HepG2 (cell line): ENCODE data around the gene PRR22. TPM values are rescaled to one million over a fixed set of nuclear protein-coding genes. Genes with fewer than 3 reads are reported as not detected.

Experiments
- ARNT2 ChIP-seq: sonication (generic); formaldehyde crosslinking; IDR thresholded peaks from 2 replicates; pipeline ENCODE4 v1.8.0; 2022; ENCODE audit warnings: mild to moderate bottlenecking, low read depth, missing genetic modification reagents, moderate library complexity
- DRAP1 ChIP-seq: IDR thresholded peaks from 2 replicates; pipeline ENCODE4 v1.6.1; 2016; ENCODE audit warnings: missing genetic modification reagents, missing compliant biosample characterization
- E2F5 ChIP-seq: sonication (generic); formaldehyde crosslinking; conservative IDR thresholded peaks from 2 replicates; pipeline ENCODE4 v1.4.0; 2020; ENCODE audit warnings: missing genetic modification reagents
- GATAD1 ChIP-seq: IDR thresholded peaks from 2 replicates; pipeline ENCODE4 v1.6.1; 2016; ENCODE audit warnings: missing genetic modification reagents, missing compliant biosample characterization
- HCFC1 ChIP-seq: fragments of 150-350 bp; IDR thresholded peaks from 2 replicates; pipeline ENCODE4 v1.6.1; 2014; ENCODE audit warnings: low read depth, low read length
- HOXA5 ChIP-seq: sonication (generic); formaldehyde crosslinking; IDR thresholded peaks from 2 replicates; pipeline ENCODE4 v1.4.0; 2020; ENCODE audit warnings: missing genetic modification reagents
- IKZF4 ChIP-seq: sonication (generic); formaldehyde crosslinking; IDR thresholded peaks from 2 replicates; pipeline ENCODE4 v1.5.1; 2020; ENCODE audit warnings: borderline replicate concordance, mild to moderate bottlenecking, low read depth, missing genetic modification reagents; ENCODE audit errors: not compliant biosample characterization
- JDP2 ChIP-seq: sonication (generic); formaldehyde crosslinking; IDR thresholded peaks from 2 replicates; pipeline ENCODE4 v1.8.1; 2022; ENCODE audit warnings: missing genetic modification reagents, borderline replicate concordance
- KDM5B ChIP-seq: sonication (generic); formaldehyde crosslinking; IDR thresholded peaks from 2 replicates; pipeline ENCODE4 v1.4.0; 2020; ENCODE audit warnings: missing genetic modification reagents, mild to moderate bottlenecking, borderline replicate concordance
- KLF6 ChIP-seq: IDR thresholded peaks from 2 replicates; pipeline ENCODE4 v1.8.0; 2016; ENCODE audit warnings: missing biosample characterization, missing genetic modification reagents
- NR2F2 ChIP-seq: IDR thresholded peaks from 2 replicates; pipeline ENCODE4 v1.6.1; 2012; ENCODE audit warnings: low read depth, inconsistent platforms, borderline replicate concordance
- RAD21 ChIP-seq: fragments of 450-650 bp; formaldehyde crosslinking; IDR thresholded peaks from 2 replicates; pipeline ENCODE4 v1.5.0; 2020; ENCODE audit warnings: mild to moderate bottlenecking
- SUZ12 ChIP-seq: fragments of 150-350 bp; IDR thresholded peaks from 2 replicates; pipeline ENCODE4 v1.6.1; 2014; ENCODE audit warnings: low read depth, low read length
- ZBTB33 ChIP-seq: sonication (generic); formaldehyde crosslinking; IDR thresholded peaks from 2 replicates; pipeline ENCODE4 v1.4.0; 2020; ENCODE audit warnings: missing genetic modification reagents
- ZNF317 ChIP-seq: sonication (generic); formaldehyde crosslinking; IDR thresholded peaks from 2 replicates; pipeline ENCODE4 v1.5.0; 2020; ENCODE audit warnings: mild to moderate bottlenecking, missing genetic modification reagents
- ZNF496 ChIP-seq: sonication (generic); formaldehyde crosslinking; IDR thresholded peaks from 2 replicates; pipeline ENCODE4 v1.8.1; 2023; ENCODE audit warnings: mild to moderate bottlenecking, moderate library complexity, missing genetic modification reagents; ENCODE audit not compliant: insufficient replicate concordance
- ZNF574 ChIP-seq: sonication (generic); formaldehyde crosslinking; IDR thresholded peaks from 2 replicates; pipeline ENCODE4 v1.4.0; 2020; ENCODE audit warnings: missing genetic modification reagents
- ZNF598 ChIP-seq: sonication (generic); formaldehyde crosslinking; IDR thresholded peaks from 2 replicates; pipeline ENCODE4 v1.5.1; 2020; ENCODE audit warnings: mild to moderate bottlenecking, missing genetic modification reagents, borderline replicate concordance
- ZNF629 ChIP-seq: sonication (generic); formaldehyde crosslinking; conservative IDR thresholded peaks from 2 replicates; pipeline ENCODE4 v1.5.0; 2020; ENCODE audit warnings: missing genetic modification reagents
- ZNF749 ChIP-seq: sonication (generic); formaldehyde crosslinking; IDR thresholded peaks from 2 replicates; pipeline ENCODE4 v1.8.0; 2022; ENCODE audit warnings: mild to moderate bottlenecking, missing genetic modification reagents, moderate library complexity, borderline replicate concordance
- ZNF792 ChIP-seq: IDR thresholded peaks from 2 replicates; pipeline ENCODE4 v1.6.1; 2016
- ZSCAN31 ChIP-seq: sonication (generic); formaldehyde crosslinking; IDR thresholded peaks from 2 replicates; pipeline ENCODE4 v1.5.0; 2020; ENCODE audit warnings: low read depth, mild to moderate bottlenecking, missing genetic modification reagents
- polyA plus RNA-seq, 8 experiments: library from polyadenylated mRNA; depleted of rRNA in 3 of 8; stranded (reverse) in 7 of 8; unstranded in 1 of 8; fragments of >200 nt; fragmentation: Illumina TruSeq in 4 of 8; extraction: Trizol in 4 of 8; gene quantifications; 2 replicates each; pipeline versions ENCODE4 v1.2.1 to v1.2.3, GENCODE V29; 2011 to 2016; ENCODE audit warnings: low read depth in 4 of 8, missing spikeins in 1 of 8, mixed read lengths in 1 of 8; ENCODE audit not compliant: insufficient read depth in 1 of 8
- total RNA-seq, 5 experiments: library from RNA; depleted of rRNA; stranded (reverse); fragments of >200 nt; fragmentation: Illumina TruSeq; extraction: Trizol; gene quantifications; 2 replicates each; pipeline ENCODE4 v1.2.3, GENCODE V29; 2016; ENCODE audit warnings: low read depth in 1 of 5
- TF ChIP-seq, protein P1 (sequence below): sonication (generic); formaldehyde crosslinking; IDR thresholded peaks from 2 replicates; pipeline ENCODE4 v1.5.0; 2020; ENCODE audit warnings: missing genetic modification reagents, mild to moderate bottlenecking, borderline replicate concordance

Gene PRR22
- total and polyA plus RNA-seq, 2 of the 13 experiments (the other 11 are each of a cell fraction or from before 2014, with no cell fraction given): 0.84 to 2.3 TPM

DNA sequence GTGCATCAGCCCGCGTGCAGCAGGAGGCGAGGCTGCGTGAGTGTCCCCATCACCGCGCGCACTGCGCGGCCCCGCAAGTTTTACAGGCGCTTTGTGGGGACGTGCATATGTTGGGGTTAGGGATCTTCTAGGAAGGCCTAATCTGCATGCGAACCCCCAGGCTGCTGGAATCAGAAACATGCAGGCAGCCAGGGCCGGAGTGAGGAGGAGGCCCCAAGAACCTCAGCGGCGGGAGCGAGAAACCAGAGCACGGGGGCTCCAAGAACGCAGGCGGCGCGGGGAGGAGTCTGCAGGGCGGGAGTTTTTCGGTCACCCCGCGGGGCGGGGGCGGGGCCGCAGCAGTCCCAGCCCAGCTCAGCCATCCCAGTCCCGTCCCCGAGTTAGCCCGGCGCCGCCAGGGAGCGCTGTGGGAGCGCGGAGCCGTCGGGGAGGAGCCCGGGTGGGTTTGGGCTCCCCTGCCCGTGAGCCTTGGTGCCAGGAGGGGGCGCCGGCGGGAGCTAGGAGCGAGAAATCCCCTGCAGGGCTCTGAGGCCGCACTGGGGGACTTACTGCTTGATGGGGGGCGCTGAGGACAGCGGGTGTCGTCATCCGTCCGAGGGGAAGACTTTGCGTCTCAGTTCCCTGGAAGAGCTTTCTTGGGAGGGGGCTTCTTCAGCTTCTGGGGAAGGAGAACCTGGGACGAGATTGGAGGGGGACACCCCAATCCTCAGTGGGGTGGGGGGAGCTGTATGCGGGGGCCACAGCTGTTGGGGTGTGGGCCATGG, 19.4 kb upstream of the PRR22 start (continued):
- TF ChIP-seq ZBTB33 (CRISPR knock-in tag) (peak; percentile 76), ZSCAN31 (peak; percentile 95), ZNF496 (CRISPR knock-in tag) (no peak), ZNF574 (CRISPR knock-in tag) (peak; percentile 49; the same call in 1 of the 2 replicates), SUZ12 (no peak), ZNF598 (peak; percentile 89; the same call in 1 of the 2 replicates), HCFC1 (peak; percentile 30; the same call in 1 of the 2 replicates), NR2F2 (peak; percentile 52; the same call in 1 of the 2 replicates), ARNT2 (CRISPR knock-in tag) (peak; percentile 95), JDP2 (CRISPR knock-in tag) (no peak), KDM5B (peak; percentile 75; the same call in 1 of the 2 replicates), ZNF629 (CRISPR knock-in tag) (no peak), RAD21 (CRISPR knock-in tag) (peak; percentile 100), KLF6 (peak; percentile 68; the same call in 1 of the 2 replicates), ZNF792 (peak; percentile 39; the same call in 1 of the 2 replicates), ZNF317 (CRISPR knock-in tag) (0 out of 2 replicates have a peak, but pooled peaks have one; percentile 45), ZNF749 (CRISPR knock-in tag) (no peak), HOXA5 (CRISPR knock-in tag) (peak; percentile 39; the same call in 1 of the 2 replicates), GATAD1 (CRISPR knock-in tag) (peak; percentile 60; the same call in 1 of the 2 replicates), E2F5 (CRISPR knock-in tag) (peak; percentile 66; the same call in 1 of the 2 replicates), IKZF4 (CRISPR knock-in tag) (peak; percentile 13), DRAP1 (CRISPR knock-in tag) (peak; percentile 25; the same call in 1 of the 2 replicates)
- TF ChIP-seq, protein P1, sequence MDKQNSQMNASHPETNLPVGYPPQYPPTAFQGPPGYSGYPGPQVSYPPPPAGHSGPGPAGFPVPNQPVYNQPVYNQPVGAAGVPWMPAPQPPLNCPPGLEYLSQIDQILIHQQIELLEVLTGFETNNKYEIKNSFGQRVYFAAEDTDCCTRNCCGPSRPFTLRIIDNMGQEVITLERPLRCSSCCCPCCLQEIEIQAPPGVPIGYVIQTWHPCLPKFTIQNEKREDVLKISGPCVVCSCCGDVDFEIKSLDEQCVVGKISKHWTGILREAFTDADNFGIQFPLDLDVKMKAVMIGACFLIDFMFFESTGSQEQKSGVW (CRISPR knock-in tag): no peak
